GM18909 (cell line): ENCODE results near the gene NUDT19.

Source experiments
- ATAC-seq: cut with Tn5 transposase; IDR thresholded peaks from one replicate; pipeline ENCODE4 v1.9.1; 2021; ENCODE audit warnings: mild to moderate bottlenecking; ENCODE audit not compliant: unreplicated experiment, poor library complexity

Gene NUDT19

DNA sequence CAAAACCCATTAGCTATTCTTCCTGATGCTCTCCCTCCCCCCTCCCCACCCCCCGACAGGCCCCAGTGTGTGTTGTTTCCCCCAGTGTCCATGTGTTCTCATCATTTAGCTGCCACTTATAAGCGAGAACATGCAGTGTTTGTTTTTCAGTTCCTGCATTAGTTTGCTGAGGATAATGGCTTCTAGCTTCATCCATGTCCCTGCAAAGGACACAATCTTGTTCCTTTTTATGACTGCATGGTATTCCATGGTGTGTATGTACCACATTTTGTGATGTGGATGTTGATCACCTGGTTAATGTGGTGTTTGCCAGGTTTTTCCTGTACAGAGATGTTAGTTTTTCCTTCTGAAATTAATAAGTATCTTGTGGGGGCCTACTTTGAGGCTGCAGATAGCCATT, 59.4 kb downstream of the NUDT19 start:
- no peak for ATAC-seq

DNA sequence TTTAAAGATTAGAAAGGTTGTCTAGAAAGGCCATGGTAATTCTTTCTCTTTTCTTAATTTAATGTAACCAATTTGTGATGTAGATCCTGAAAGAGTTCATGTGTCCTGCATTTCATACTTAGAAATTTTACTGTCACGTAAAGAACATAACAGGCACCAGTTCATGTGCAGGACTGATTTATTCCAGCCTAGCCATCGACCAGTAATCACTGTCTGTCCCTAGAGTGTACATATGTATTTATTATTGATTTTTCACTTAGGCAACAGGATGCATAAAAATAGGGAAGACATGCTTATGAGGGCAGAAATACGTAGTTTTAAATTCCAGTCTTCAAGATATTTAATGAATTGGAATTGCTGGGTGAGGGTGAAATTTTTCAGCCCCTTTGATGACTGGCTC, 65.6 kb downstream of the NUDT19 start:
- ATAC-seq, result no peak
